Ovary (tissue), 9 donors: ENCODE data around the gene SPI1. TPM values are rescaled to one million over a fixed set of nuclear protein-coding genes. Genes with fewer than 3 reads are reported as not detected.
"Not testable (repeated sequence)": the region's sequence is repeated elsewhere in the genome, so short reads cannot be mapped to it uniquely, and the experiment has no call there.

Experiments
- DNase-seq, 5 donors: peaks; one replicate each; pipeline ENCODE4 v3.0.0-alpha.2; 2019 to 2020
- H3K27ac ChIP-seq, 2 donors: fragments of 200-600 bp; one replicate each; pipeline versions ENCODE4 v1.5.1 to v1.8.0; 2019 to 2022
- H3K27me3 ChIP-seq: fragments of 200-600 bp; one replicate; pipeline ENCODE4 v1.8.0; 2022
- H3K36me3 ChIP-seq: fragments of 200-600 bp; sonication (generic); one replicate; pipeline ENCODE4 v1.5.1; 2019
- H3K4me1 ChIP-seq: one replicate; pipeline ENCODE4 v1.8.1; 2013; ENCODE audit warnings: mild to moderate bottlenecking, moderate library complexity; ENCODE audit not compliant: insufficient read depth
- H3K4me3 ChIP-seq: fragments of 200-600 bp; sonication (generic); one replicate; pipeline ENCODE4 v1.5.1; 2017
- H3K9me3 ChIP-seq, 2 donors: fragments of 200-600 bp in 1 of 2; sonication (generic) in 1 of 2; one replicate each; pipeline versions ENCODE4 v1.5.1 to v1.8.1; 2013 to 2019; ENCODE audit warnings: mild to moderate bottlenecking in 1 of 2, moderate library complexity in 1 of 2
- EP300 ChIP-seq: sonication (generic); formaldehyde crosslinking; IDR thresholded peaks from one replicate; pipeline ENCODE4 v1.6.1; 2017; ENCODE audit warnings: antibody characterized with exemption
- POLR2A ChIP-seq: fragments of 450-650 bp; IDR thresholded peaks from one replicate; pipeline ENCODE4 v1.6.1; 2017; ENCODE audit warnings: antibody characterized with exemption, mild to moderate bottlenecking, moderate library complexity
- WGBS, 3 donors: extraction: QIAGEN DNeasy Blood & Tissue Kit in 1 of 3; methylation state at CpG; one replicate each; pipeline versions ENCODE4 v1.1.5 to v1.1.7; 2013 to 2017; 5-methylcytosine and 5-hydroxymethylcytosine counted together
- intact Hi-C, 4 donors: fragments of 100-400 bp; cut with DNase I; formaldehyde crosslinking; loops; one replicate each; pipeline versions ENCODE4 v1.11.0 to v1.15.1; 2022 to 2023
- polyA plus RNA-seq, 2 donors: library from polyadenylated mRNA; stranded (reverse); fragments of 200-250 nt in 1 of 2; fragments of 350-450 nt in 1 of 2; fragmentation: Illumina TruSeq in 1 of 2; extraction: RNeasy Lipid Tissue Mini Kit (QIAGEN cat#74804) in 1 of 2; gene quantifications; one replicate each; pipeline ENCODE4 v1.2.3, GENCODE V29; 2013 to 2014
- total RNA-seq, 7 donors: library from RNA; depleted of rRNA in 2 of 7; stranded (reverse); fragments of >200 nt in 2 of 7; fragmentation: NEBNext Ultra II Directional in 3 of 7; extraction: Animal tissue kit (Norgen Biotek cat#: 25700) in 3 of 7; gene quantifications; one replicate each; pipeline versions ENCODE4 v1.1.0 to v1.2.4, GENCODE V29; 2016 to 2023
- TF ChIP-seq, protein P1 (sequence below), 3 donors: fragments of 450-650 bp in 2 of 3; fragments of 200-600 bp in 1 of 3; IDR thresholded peaks; one replicate each; pipeline versions ENCODE4 v1.5.1 to v1.8.0; 2016 to 2022; ENCODE audit warnings: antibody characterized with exemption in 3 of 3, mild to moderate bottlenecking in 1 of 3
- donor health status: DM: no; HTN: no; CAD: no; lungs with moderate emphysema.
- donor health status: DM: no; HTN: no; CAD: no.
- donor health status: Bipolar disorder and iron deficiency.
- donor health status: DM: yes; HTN: yes; CAD: no.
- donor health status: DM: no; HTN: no; CAD: no.
- donor health status: DM: yes; HTN: yes; CAD: no.

Gene SPI1
- total and polyA plus RNA-seq, 9 donors, result 3.9 to 21.5 (median 6.8) TPM

GRCh38 chr11:47325271-47326041, 52.9 kb downstream of the SPI1 start:
- no peak overlapping the region for H3K27ac ChIP-seq
- TF ChIP-seq EP300, result no peak
- TF ChIP-seq, protein P1, sequence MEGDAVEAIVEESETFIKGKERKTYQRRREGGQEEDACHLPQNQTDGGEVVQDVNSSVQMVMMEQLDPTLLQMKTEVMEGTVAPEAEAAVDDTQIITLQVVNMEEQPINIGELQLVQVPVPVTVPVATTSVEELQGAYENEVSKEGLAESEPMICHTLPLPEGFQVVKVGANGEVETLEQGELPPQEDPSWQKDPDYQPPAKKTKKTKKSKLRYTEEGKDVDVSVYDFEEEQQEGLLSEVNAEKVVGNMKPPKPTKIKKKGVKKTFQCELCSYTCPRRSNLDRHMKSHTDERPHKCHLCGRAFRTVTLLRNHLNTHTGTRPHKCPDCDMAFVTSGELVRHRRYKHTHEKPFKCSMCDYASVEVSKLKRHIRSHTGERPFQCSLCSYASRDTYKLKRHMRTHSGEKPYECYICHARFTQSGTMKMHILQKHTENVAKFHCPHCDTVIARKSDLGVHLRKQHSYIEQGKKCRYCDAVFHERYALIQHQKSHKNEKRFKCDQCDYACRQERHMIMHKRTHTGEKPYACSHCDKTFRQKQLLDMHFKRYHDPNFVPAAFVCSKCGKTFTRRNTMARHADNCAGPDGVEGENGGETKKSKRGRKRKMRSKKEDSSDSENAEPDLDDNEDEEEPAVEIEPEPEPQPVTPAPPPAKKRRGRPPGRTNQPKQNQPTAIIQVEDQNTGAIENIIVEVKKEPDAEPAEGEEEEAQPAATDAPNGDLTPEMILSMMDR (IDR thresholded peaks at IDR 0.05), result no peak
- TF ChIP-seq POLR2A, result no peak
- DNase-seq, result no peak
- WGBS, 3 donors, result 70 to 76% (median 74%) methylated on average over 15 of the region's 15 CpGs
- H3K27me3 ChIP-seq, result no peaks in the 10 kb centered on the region
- no peaks in the 10 kb centered on the region for H3K36me3 ChIP-seq
- no peak overlapping the region for H3K4me3 ChIP-seq
- no peaks in the 10 kb centered on the region for H3K9me3 ChIP-seq
- intact Hi-C loops, result no loop called here
- no peaks in the 10 kb centered on the region for H3K4me1 ChIP-seq

GRCh38 chr11:47324520-47324919, 53.8 kb downstream of the SPI1 start:
- Histone ChIP-seq H3K27me3 (no peaks in the 10 kb centered on the region), H3K4me3 (no peak overlapping the region), H3K36me3 (no peaks in the 10 kb centered on the region), H3K9me3 (no peaks in the 10 kb centered on the region), H3K27ac (no peak overlapping the region), H3K4me1 (no peaks in the 10 kb centered on the region)
- TF ChIP-seq POLR2A, result no peak
- TF ChIP-seq, protein P1 (IDR thresholded peaks at IDR 0.05), result no peak
- TF ChIP-seq EP300, result no peak
- WGBS, 3 donors, result 81 to 83% (median 82%) methylated on average over 12 of the region's 12 CpGs
- no peak for DNase-seq
- intact Hi-C loops, result no loop called here

- intact Hi-C loops, result no loop called here
- H3K4me3 ChIP-seq, result no peak overlapping the region
- WGBS, 3 donors, result 92 to 98% (median 92%) methylated on average over 2 of the region's 2 CpGs
- no peak for DNase-seq
- H3K4me1 ChIP-seq, result no peaks in the 10 kb centered on the region
- TF ChIP-seq POLR2A (no peak), EP300 (no peak)
- TF ChIP-seq, protein P1 (IDR thresholded peaks at IDR 0.05), result no peak
- H3K27ac ChIP-seq, result no peak overlapping the region
- H3K9me3 ChIP-seq, result no peaks in the 10 kb centered on the region
- H3K36me3 ChIP-seq, result no peaks in the 10 kb centered on the region
- H3K27me3 ChIP-seq, result no peaks in the 10 kb centered on the region
Observed at GRCh38 chr11:47318166-47318565, 60.2 kb downstream of the SPI1 start.

GRCh38 chr11:47317064-47317828, 61.1 kb downstream of the SPI1 start:
- WGBS, 3 donors, result 86 to 88% (median 87%) methylated on average over 5 of the region's 5 CpGs
- Histone ChIP-seq H3K27me3 (no peaks in the 10 kb centered on the region), H3K4me3 (no peak overlapping the region)

GRCh38 chr11:47316501-47316900, 61.8 kb downstream of the SPI1 start:
- WGBS, 3 donors, result 92 to 94% (median 94%) methylated on average over 8 of the region's 8 CpGs
- H3K4me1 ChIP-seq, intact Hi-C loops, DNase-seq, H3K27ac ChIP-seq, H3K9me3 ChIP-seq, H3K36me3 ChIP-seq, H3K27me3 ChIP-seq, H3K4me3 ChIP-seq: not testable (repeated sequence)

More at GRCh38 chr11:47317064-47317828, 61.1 kb downstream of the SPI1 start:
- Histone ChIP-seq H3K9me3 (no peaks in the 10 kb centered on the region), H3K4me1 (no peaks in the 10 kb centered on the region), H3K27ac (no peak overlapping the region), H3K36me3 (no peaks in the 10 kb centered on the region)
- DNase-seq, result no peak
- TF ChIP-seq, protein P1 (IDR thresholded peaks at IDR 0.05), result no peak
- no peak for TF ChIP-seq POLR2A
- TF ChIP-seq EP300, result no peak
- intact Hi-C loops, result no loop called here
